Memory B cell (primary cell): ENCODE results near the gene SH2D1B.

Experiments
- ATAC-seq: fragments of 150-1000 bp; cut with Tn5 transposase; 2 replicates; pipeline ENCODE4 v1.10.0; 2021; ENCODE audit warnings: low read depth, mild to moderate bottlenecking, moderate library complexity
- DNase-seq, 2 donors: peaks; one replicate each; pipeline ENCODE4 v3.0.0; 2022; ENCODE audit warnings: low spot score in 2 of 2
- H3K27ac Mint-ChIP-seq: one replicate; pipeline ENCODE4 v1.8.0; 2022; ENCODE audit warnings: mild to moderate bottlenecking, moderate library complexity, mixed read lengths
- H3K27me3 Mint-ChIP-seq: one replicate; pipeline ENCODE4 v1.8.0; 2022; ENCODE audit warnings: mixed read lengths
- H3K36me3 Mint-ChIP-seq: one replicate; pipeline ENCODE4 v1.8.0; 2022; ENCODE audit warnings: mild to moderate bottlenecking, mixed read lengths
- H3K4me1 Mint-ChIP-seq: one replicate; pipeline ENCODE4 v1.8.0; 2022; ENCODE audit warnings: mixed read lengths
- H3K4me3 Mint-ChIP-seq: one replicate; pipeline ENCODE4 v1.8.0; 2022; ENCODE audit warnings: mild to moderate bottlenecking, moderate library complexity, mixed read lengths
- H3K9me3 Mint-ChIP-seq: one replicate; pipeline ENCODE4 v1.8.0; 2022; ENCODE audit warnings: mixed read lengths

Gene SH2D1B

GRCh38 chr1:162389971-162390370 is 22.0 kb downstream of the SH2D1B start:
- DNase-seq (no peak), ATAC-seq (no peak)
- Mint-ChIP-seq H3K9me3 (no peaks in the 10 kb centered on the region), H3K36me3 (no peaks in the 10 kb centered on the region), H3K27ac (no peak overlapping the region), H3K4me1 (peaks cover 3% of the 10 kb centered on the region), H3K4me3 (no peak overlapping the region), H3K27me3 (peaks cover 16% of the 10 kb centered on the region)

GRCh38 chr1:162389021-162389818 is 22.7 kb downstream of the SH2D1B start:
- Mint-ChIP-seq H3K9me3 (no peaks in the 10 kb centered on the region), H3K4me3 (no peak overlapping the region), H3K27me3 (peaks cover 16% of the 10 kb centered on the region), H3K27ac (no peak overlapping the region), H3K36me3 (no peaks in the 10 kb centered on the region), H3K4me1 (peaks cover 3% of the 10 kb centered on the region)
- ATAC-seq (no peak), DNase-seq (no peak)

DNA sequence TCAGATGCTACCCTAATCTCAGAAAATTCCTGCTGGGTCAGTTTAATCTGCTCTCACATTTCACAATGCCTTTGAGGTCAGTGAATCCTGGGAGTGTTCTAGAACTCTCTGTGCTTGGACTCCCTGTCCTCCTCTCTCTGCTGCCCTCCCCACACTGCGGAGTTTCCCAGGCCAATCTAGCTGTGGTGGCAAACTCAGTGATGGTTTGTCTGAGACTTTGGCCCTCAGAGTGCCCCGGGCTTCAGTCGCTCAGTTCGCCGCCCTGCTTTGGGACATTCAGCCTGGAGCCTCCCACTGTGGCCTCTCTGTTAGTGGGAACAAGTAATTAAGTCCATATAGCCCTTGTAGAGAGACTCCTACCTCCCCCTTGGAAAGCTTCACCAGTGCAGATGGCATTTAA is 23.3 kb downstream of the SH2D1B start:
- peaks cover 18% of the 10 kb centered on the region for H3K27me3 Mint-ChIP-seq
- H3K36me3 Mint-ChIP-seq: no peaks in the 10 kb centered on the region
- ATAC-seq (no peak), DNase-seq (no peak)
- no peak overlapping the region for H3K27ac Mint-ChIP-seq
- peaks cover 3% of the 10 kb centered on the region for H3K4me1 Mint-ChIP-seq
- no peak overlapping the region for H3K4me3 Mint-ChIP-seq
- no peaks in the 10 kb centered on the region for H3K9me3 Mint-ChIP-seq

GRCh38 chr1:162388083-162388594 is 23.8 kb downstream of the SH2D1B start:
- Mint-ChIP-seq H3K27ac (no peak overlapping the region), H3K4me1 (peaks cover 3% of the 10 kb centered on the region), H3K36me3 (no peaks in the 10 kb centered on the region), H3K27me3 (peaks cover 18% of the 10 kb centered on the region), H3K4me3 (no peak overlapping the region), H3K9me3 (no peaks in the 10 kb centered on the region)
- no peak for DNase-seq
- ATAC-seq: no peak

GRCh38 chr1:162387226-162388082 is 24.5 kb downstream of the SH2D1B start:
- H3K27ac Mint-ChIP-seq: no peak overlapping the region
- DNase-seq (no peak), ATAC-seq (no peak)
- no peak overlapping the region for H3K4me3 Mint-ChIP-seq
- no peaks in the 10 kb centered on the region for H3K36me3 Mint-ChIP-seq
- peaks cover 3% of the 10 kb centered on the region for H3K4me1 Mint-ChIP-seq
- H3K27me3 Mint-ChIP-seq: peaks cover 18% of the 10 kb centered on the region
- no peaks in the 10 kb centered on the region for H3K9me3 Mint-ChIP-seq

GRCh38 chr1:162386292-162387225 is 25.4 kb downstream of the SH2D1B start:
- no peaks in the 10 kb centered on the region for H3K4me1 Mint-ChIP-seq
- no peaks in the 10 kb centered on the region for H3K9me3 Mint-ChIP-seq
- peaks cover 18% of the 10 kb centered on the region for H3K27me3 Mint-ChIP-seq
- no peak overlapping the region for H3K27ac Mint-ChIP-seq
- DNase-seq (no peak), ATAC-seq (no peak)
- no peak overlapping the region for H3K4me3 Mint-ChIP-seq
- no peaks in the 10 kb centered on the region for H3K36me3 Mint-ChIP-seq

GRCh38 chr1:162385702-162386101 is 26.2 kb downstream of the SH2D1B start:
- DNase-seq: no peak
- Mint-ChIP-seq H3K27ac (no peak overlapping the region), H3K36me3 (no peaks in the 10 kb centered on the region), H3K4me3 (no peak overlapping the region), H3K4me1 (no peaks in the 10 kb centered on the region), H3K27me3 (peaks cover 19% of the 10 kb centered on the region), H3K9me3 (no peaks in the 10 kb centered on the region)
- no peak for ATAC-seq

- no peaks in the 10 kb centered on the region for H3K4me1 Mint-ChIP-seq
- peaks cover 16% of the 10 kb centered on the region for H3K27me3 Mint-ChIP-seq
- DNase-seq (no peak), ATAC-seq (no peak)
- no peaks in the 10 kb centered on the region for H3K36me3 Mint-ChIP-seq
- H3K9me3 Mint-ChIP-seq: no peaks in the 10 kb centered on the region
- no peak overlapping the region for H3K4me3 Mint-ChIP-seq
- no peak overlapping the region for H3K27ac Mint-ChIP-seq
These were observed 26.7 kb downstream of the SH2D1B start for GRCh38 chr1:162385280-162385623.

DNA sequence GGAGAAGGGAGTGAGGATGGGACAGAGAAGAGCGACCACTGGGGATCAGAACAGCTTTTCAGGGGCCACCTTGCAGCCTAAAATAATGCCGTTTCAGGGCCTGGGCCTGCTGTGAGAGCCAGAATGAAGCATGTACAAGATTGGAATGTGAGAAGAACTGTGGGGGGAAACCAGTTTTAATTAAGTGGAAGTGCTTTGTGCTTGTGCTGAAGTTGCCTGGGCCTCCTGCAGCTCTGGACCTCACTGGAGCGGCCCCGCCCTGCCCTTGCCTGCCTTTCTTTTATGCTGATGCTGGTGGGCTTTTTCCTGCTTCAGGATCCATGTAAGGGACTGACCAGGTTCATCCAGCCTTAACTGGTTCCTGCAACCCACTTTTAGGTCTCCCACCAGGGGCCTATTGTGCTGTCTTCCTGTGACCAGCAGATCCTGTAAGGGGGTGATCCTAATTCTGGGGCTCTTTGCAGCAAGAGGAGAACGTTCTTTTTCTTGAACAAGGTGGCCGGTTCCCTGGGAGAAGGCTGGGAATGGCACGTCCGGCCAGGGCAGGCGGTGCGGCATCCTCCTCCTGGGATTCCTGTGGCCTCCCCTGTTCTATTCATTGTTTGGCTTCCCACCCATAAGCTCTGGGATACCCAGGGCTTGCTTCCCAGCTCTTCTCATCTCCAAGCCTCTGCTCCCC is 27.2 kb downstream of the SH2D1B start:
- Mint-ChIP-seq H3K27ac (no peak overlapping the region), H3K9me3 (no peaks in the 10 kb centered on the region), H3K27me3 (peaks cover 15% of the 10 kb centered on the region), H3K4me1 (no peaks in the 10 kb centered on the region), H3K4me3 (no peak overlapping the region), H3K36me3 (no peaks in the 10 kb centered on the region)
- DNase-seq: no peak
- ATAC-seq: no peak

DNA sequence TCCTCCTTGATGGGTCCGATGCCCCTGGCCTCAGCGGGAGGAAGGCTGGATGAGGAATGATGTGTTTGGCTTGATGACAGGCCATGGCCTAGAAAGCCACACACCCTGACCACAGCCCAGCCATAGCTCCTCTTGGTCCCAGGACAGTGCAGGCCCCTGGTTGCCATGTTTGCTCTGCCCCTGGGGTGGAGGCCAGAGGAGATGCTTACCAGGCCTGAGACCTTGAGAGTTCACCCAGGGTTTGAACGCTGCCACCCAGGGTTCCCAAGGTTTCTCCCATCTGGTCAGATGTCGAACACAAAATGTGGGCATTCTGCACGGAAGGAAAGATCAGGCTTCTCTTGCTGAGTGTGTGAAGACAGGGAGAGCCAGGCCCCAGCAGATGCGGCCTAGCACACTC is 27.8 kb downstream of the SH2D1B start:
- DNase-seq (no peak), ATAC-seq (no peak)
- no peak overlapping the region for H3K4me3 Mint-ChIP-seq

GRCh38 chr1:162383516-162383915 is 28.4 kb downstream of the SH2D1B start:
- no peaks in the 10 kb centered on the region for H3K36me3 Mint-ChIP-seq

More for the DNA sequence above, 27.8 kb downstream of the SH2D1B start:
- Mint-ChIP-seq H3K9me3 (no peaks in the 10 kb centered on the region), H3K36me3 (no peaks in the 10 kb centered on the region), H3K4me1 (no peaks in the 10 kb centered on the region), H3K27me3 (peaks cover 14% of the 10 kb centered on the region), H3K27ac (no peak overlapping the region)

GRCh38 chr1:162383091-162383490 is 28.8 kb downstream of the SH2D1B start:
- H3K36me3 Mint-ChIP-seq: no peaks in the 10 kb centered on the region
- DNase-seq: no peak
- no peak overlapping the region for H3K27ac Mint-ChIP-seq
- H3K27me3 Mint-ChIP-seq: peaks cover 9% of the 10 kb centered on the region
- no peak for ATAC-seq
- no peak overlapping the region for H3K4me3 Mint-ChIP-seq
- H3K4me1 Mint-ChIP-seq: no peaks in the 10 kb centered on the region
- H3K9me3 Mint-ChIP-seq: no peaks in the 10 kb centered on the region

More at GRCh38 chr1:162383516-162383915, 28.4 kb downstream of the SH2D1B start:
- ATAC-seq: no peak
- Mint-ChIP-seq H3K4me1 (no peaks in the 10 kb centered on the region), H3K9me3 (no peaks in the 10 kb centered on the region), H3K4me3 (no peak overlapping the region), H3K27ac (no peak overlapping the region), H3K27me3 (peaks cover 9% of the 10 kb centered on the region)
- DNase-seq: no peak
